Measurements from ENCODE around the gene FANCI. TPM values are rescaled to one million over a fixed set of nuclear protein-coding genes. Genes with fewer than 3 reads are reported as not detected.

FANCI gene
- total RNA-seq, 2 donors from 2014 or later, result 94.5 to 173 TPM

GRCh38 chr15:89195836-89196235 lies 47.9 kb upstream of the FANCI start:
- Mint-ChIP-seq H3K9me3 (no peaks in the 10 kb centered on the region), H3K4me1 (peaks cover 50% of the 10 kb centered on the region), H3K27ac (peak overlapping the region; percentile 55), H3K27me3 (ENCODE audit: insufficient read depth) (no peaks in the 10 kb centered on the region), H3K36me3 (ENCODE audit: low read depth) (peaks cover 12% of the 10 kb centered on the region), H3K4me3 (no peak overlapping the region)
- DNase-seq, result no peak
- Histone ChIP-seq H3K27ac (ENCODE audit: low read depth, low read length) (peak overlapping the region; percentile 27), H3K4me1 (ENCODE audit: control insufficient read depth, insufficient read depth, low read length) (peaks cover 28% of the 10 kb centered on the region), H3K4me3 (ENCODE audit: low read length) (no peak overlapping the region), H3K36me3 (ENCODE audit: control insufficient read depth, insufficient read depth, low read length) (peaks cover 11% of the 10 kb centered on the region), H3K9me3 (ENCODE audit: control insufficient read depth, low read length) (no peaks in the 10 kb centered on the region), H3K9ac (ENCODE audit: extremely low read depth, low read length, poor library complexity, severe bottlenecking) (no peak overlapping the region), H3K27me3 (ENCODE audit: control insufficient read depth, insufficient read depth, low read length, poor library complexity, severe bottlenecking) (no peaks in the 10 kb centered on the region)
- 88 to 89% methylated on average over 7 to 8 of the region's 8 CpGs for WGBS, 2 experiments (ENCODE audit: insufficient coverage in 1 of 2, insufficient read length in 1 of 2)
- TF ChIP-seq, protein P1, sequence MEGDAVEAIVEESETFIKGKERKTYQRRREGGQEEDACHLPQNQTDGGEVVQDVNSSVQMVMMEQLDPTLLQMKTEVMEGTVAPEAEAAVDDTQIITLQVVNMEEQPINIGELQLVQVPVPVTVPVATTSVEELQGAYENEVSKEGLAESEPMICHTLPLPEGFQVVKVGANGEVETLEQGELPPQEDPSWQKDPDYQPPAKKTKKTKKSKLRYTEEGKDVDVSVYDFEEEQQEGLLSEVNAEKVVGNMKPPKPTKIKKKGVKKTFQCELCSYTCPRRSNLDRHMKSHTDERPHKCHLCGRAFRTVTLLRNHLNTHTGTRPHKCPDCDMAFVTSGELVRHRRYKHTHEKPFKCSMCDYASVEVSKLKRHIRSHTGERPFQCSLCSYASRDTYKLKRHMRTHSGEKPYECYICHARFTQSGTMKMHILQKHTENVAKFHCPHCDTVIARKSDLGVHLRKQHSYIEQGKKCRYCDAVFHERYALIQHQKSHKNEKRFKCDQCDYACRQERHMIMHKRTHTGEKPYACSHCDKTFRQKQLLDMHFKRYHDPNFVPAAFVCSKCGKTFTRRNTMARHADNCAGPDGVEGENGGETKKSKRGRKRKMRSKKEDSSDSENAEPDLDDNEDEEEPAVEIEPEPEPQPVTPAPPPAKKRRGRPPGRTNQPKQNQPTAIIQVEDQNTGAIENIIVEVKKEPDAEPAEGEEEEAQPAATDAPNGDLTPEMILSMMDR (conservative IDR thresholded peaks at IDR 0.05), result no peak

- H3K9me3 ChIP-seq (ENCODE audit: control insufficient read depth, low read length), result no peaks in the 10 kb centered on the region
- no peak overlapping the region for H3K27ac Mint-ChIP-seq
Observed at GRCh38 chr15:89196241-89196640, 47.5 kb upstream of the FANCI start.

GRCh38 chr15:89196994-89197393 lies 46.8 kb upstream of the FANCI start:
- Mint-ChIP-seq H3K9me3 (no peaks in the 10 kb centered on the region), H3K4me1 (peaks cover 50% of the 10 kb centered on the region), H3K36me3 (ENCODE audit: low read depth) (peaks cover 6% of the 10 kb centered on the region), H3K27ac (no peak overlapping the region), H3K4me3 (no peak overlapping the region), H3K27me3 (ENCODE audit: insufficient read depth) (no peaks in the 10 kb centered on the region)
- no peaks in the 10 kb centered on the region for H3K9me3 ChIP-seq (ENCODE audit: control insufficient read depth, low read length)
- H3K4me3 ChIP-seq (ENCODE audit: low read length), result no peak overlapping the region
- H3K27ac ChIP-seq (ENCODE audit: low read depth, low read length), result peak overlapping the region; percentile 94
- no peaks in the 10 kb centered on the region for H3K27me3 ChIP-seq (ENCODE audit: control insufficient read depth, insufficient read depth, low read length, poor library complexity, severe bottlenecking)
- peaks cover 28% of the 10 kb centered on the region for H3K4me1 ChIP-seq (ENCODE audit: control insufficient read depth, insufficient read depth, low read length)
- peaks cover 14% of the 10 kb centered on the region for H3K36me3 ChIP-seq (ENCODE audit: control insufficient read depth, insufficient read depth, low read length)
- no peak overlapping the region for H3K9ac ChIP-seq (ENCODE audit: extremely low read depth, low read length, poor library complexity, severe bottlenecking)
- TF ChIP-seq, protein P1 (conservative IDR thresholded peaks at IDR 0.05), result no peak
- 89 to 96% methylated on average over 6 to 7 of the region's 7 CpGs for WGBS, 2 experiments (ENCODE audit: insufficient coverage in 1 of 2, insufficient read length in 1 of 2)
- no peak for DNase-seq

More at GRCh38 chr15:89196241-89196640, 47.5 kb upstream of the FANCI start:
- TF ChIP-seq, protein P1 (conservative IDR thresholded peaks at IDR 0.05), result no peak
- Histone ChIP-seq H3K27ac (ENCODE audit: low read depth, low read length) (no peak overlapping the region), H3K9ac (ENCODE audit: extremely low read depth, low read length, poor library complexity, severe bottlenecking) (no peak overlapping the region), H3K36me3 (ENCODE audit: control insufficient read depth, insufficient read depth, low read length) (peaks cover 14% of the 10 kb centered on the region), H3K4me3 (ENCODE audit: low read length) (no peak overlapping the region), H3K4me1 (ENCODE audit: control insufficient read depth, insufficient read depth, low read length) (peaks cover 28% of the 10 kb centered on the region), H3K27me3 (ENCODE audit: control insufficient read depth, insufficient read depth, low read length, poor library complexity, severe bottlenecking) (no peaks in the 10 kb centered on the region)
- H3K27me3 Mint-ChIP-seq (ENCODE audit: insufficient read depth), result no peaks in the 10 kb centered on the region
- WGBS, 2 experiments (ENCODE audit: insufficient coverage in 1 of 2, insufficient read length in 1 of 2), result 92 to 100% methylated on average over 3 to 6 of the region's 6 CpGs
- no peak for DNase-seq
- peaks cover 10% of the 10 kb centered on the region for H3K36me3 Mint-ChIP-seq (ENCODE audit: low read depth)
- H3K4me1 Mint-ChIP-seq, result peaks cover 50% of the 10 kb centered on the region
- no peak overlapping the region for H3K4me3 Mint-ChIP-seq
- H3K9me3 Mint-ChIP-seq, result no peaks in the 10 kb centered on the region

All from endodermal cell (in vitro differentiated cells).